IMR-90 (cell line): ENCODE measurements around the gene SCRN2. TPM values are rescaled to one million over a fixed set of nuclear protein-coding genes. Genes with fewer than 3 reads are reported as not detected.

Experiments
- ATAC-seq: fragments of 200-7000 bp; cut with Tn5 transposase; 2 replicates; pipeline ENCODE4 v1.9.1; 2020; ENCODE audit warnings: low read depth, mild to moderate bottlenecking, moderate library complexity
- BruUV-seq: library from RNA; stranded (reverse); fragments of 400-500 nt; replicated peaks from 2 replicates; lab custom pipeline; 2021; lab: Mats Ljungman, UMichigan
- CTCF ChIA-PET: fragments of 300-600 bp; formaldehyde crosslinking; extraction: SDS; loops from one replicate; lab custom pipeline; 2021; ENCODE audit warnings: antibody characterized with exemption; lab: Yijun Ruan, JAX
- POLR2A ChIA-PET: fragments of 300-600 bp; sonication (Branson Sonifier 250); formaldehyde crosslinking; loops from one replicate; lab custom pipeline; 2022; ENCODE audit warnings: antibody characterized with exemption; ENCODE audit not compliant: unreplicated experiment; lab: Charles Lee
- DNase-seq: peaks from one replicate; pipeline ENCODE4 v3.0.0; 2013
- H2AFZ ChIP-seq: replicated peaks from 2 replicates; pipeline ENCODE3; 2013; ENCODE audit warnings: low read length, mild to moderate bottlenecking; ENCODE audit not compliant: poor library complexity
- H2AK5ac ChIP-seq: 2 replicates; pipeline ENCODE4 v1.6.1; 2013; ENCODE audit warnings: low read depth, low read length, inconsistent platforms
- H2AK9ac ChIP-seq: replicated peaks from 2 replicates; pipeline ENCODE3; 2013; ENCODE audit warnings: mild to moderate bottlenecking, low read depth, low read length, moderate library complexity; ENCODE audit not compliant: poor library complexity
- H2BK120ac ChIP-seq: 2 replicates; pipeline ENCODE4 v1.6.1; 2013; ENCODE audit warnings: low read depth, low read length, inconsistent platforms
- H2BK15ac ChIP-seq: 3 replicates; pipeline ENCODE4 v1.6.1; 2013; ENCODE audit warnings: low read depth, low read length, inconsistent platforms
- H2BK20ac ChIP-seq: 2 replicates; pipeline ENCODE4 v1.6.1; 2013; ENCODE audit warnings: low read depth, mild to moderate bottlenecking, inconsistent platforms, low read length, moderate library complexity
- H2BK5ac ChIP-seq: 2 replicates; pipeline ENCODE4 v1.6.1; 2013; ENCODE audit warnings: mild to moderate bottlenecking, low read depth, low read length, inconsistent platforms; ENCODE audit not compliant: poor library complexity, severe bottlenecking
- H3K14ac ChIP-seq: replicated peaks from 2 replicates; pipeline ENCODE4 v1.6.1; 2013; ENCODE audit warnings: low read depth, low read length, inconsistent platforms
- H3K18ac ChIP-seq: 2 replicates; pipeline ENCODE4 v1.6.1; 2013; ENCODE audit warnings: low read depth, low read length, control low read depth
- H3K23ac ChIP-seq: 2 replicates; pipeline ENCODE4 v1.6.1; 2013; ENCODE audit warnings: low read depth, low read length, inconsistent platforms
- H3K27ac ChIP-seq: 2 replicates; pipeline ENCODE4 v1.5.1; 2013; ENCODE audit warnings: mild to moderate bottlenecking, control low read depth, low read length; ENCODE audit not compliant: insufficient read depth
- H3K27me3 ChIP-seq: 2 replicates; pipeline ENCODE4 v1.6.1; 2013; ENCODE audit warnings: low read length; ENCODE audit not compliant: control insufficient read depth, insufficient read depth
- H3K36me3 ChIP-seq: 2 replicates; pipeline ENCODE4 v1.6.1; 2013; ENCODE audit warnings: low read length, mixed read lengths; ENCODE audit not compliant: control insufficient read depth, insufficient read depth
- H3K4ac ChIP-seq: 2 replicates; pipeline ENCODE4 v1.6.1; 2013; ENCODE audit warnings: low read depth, low read length, inconsistent platforms
- H3K4me1 ChIP-seq: 2 replicates; pipeline ENCODE4 v1.6.1; 2013; ENCODE audit warnings: low read length, mixed read lengths; ENCODE audit not compliant: control insufficient read depth, insufficient read depth
- H3K4me2 ChIP-seq: 2 replicates; pipeline ENCODE4 v1.6.1; 2013; ENCODE audit warnings: low read depth, mild to moderate bottlenecking, control low read depth, low read length, moderate library complexity
- H3K4me3 ChIP-seq: 2 replicates; pipeline ENCODE4 v1.5.1; 2013; ENCODE audit warnings: low read depth, mild to moderate bottlenecking, control low read depth, low read length, moderate library complexity; ENCODE audit not compliant: insufficient read depth
- H3K56ac ChIP-seq: 2 replicates; pipeline ENCODE4 v1.6.1; 2013; ENCODE audit warnings: low read length, inconsistent platforms; ENCODE audit not compliant: insufficient read depth; ENCODE audit errors: extremely low read depth
- H3K79me1 ChIP-seq, 2 experiments: 2 replicates each; pipeline ENCODE4 v1.6.1; 2013; ENCODE audit warnings: low read length in 2 of 2, inconsistent platforms in 1 of 2, low read depth in 1 of 2
- H3K9ac ChIP-seq: 2 replicates; pipeline ENCODE4 v1.6.1; 2013; ENCODE audit warnings: low read depth, low read length, control low read depth
- H3K9me1 ChIP-seq: 2 replicates; pipeline ENCODE4 v1.6.1; 2013; ENCODE audit warnings: low read length, inconsistent platforms; ENCODE audit not compliant: insufficient read depth
- H3K9me3 ChIP-seq: 2 replicates; pipeline ENCODE4 v1.6.1; 2013; ENCODE audit warnings: low read length; ENCODE audit not compliant: control insufficient read depth, insufficient read depth
- H4K20me1 ChIP-seq: 2 replicates; pipeline ENCODE4 v1.6.1; 2013; ENCODE audit warnings: low read length, inconsistent platforms; ENCODE audit not compliant: insufficient read depth
- H4K5ac ChIP-seq: 2 replicates; pipeline ENCODE4 v1.6.1; 2013; ENCODE audit warnings: mild to moderate bottlenecking, low read depth, low read length, control low read depth
- H4K8ac ChIP-seq, 2 experiments: 2 replicates each; pipeline ENCODE4 v1.6.1; 2013; ENCODE audit warnings: low read depth in 2 of 2, low read length in 2 of 2, control low read depth in 1 of 2, inconsistent platforms in 1 of 2
- H4K91ac ChIP-seq: 2 replicates; pipeline ENCODE4 v1.6.1; 2013; ENCODE audit warnings: low read depth, low read length, inconsistent platforms; ENCODE audit not compliant: insufficient read depth
- BHLHE40 ChIP-seq: fragments of 150-350 bp; IDR thresholded peaks from 2 replicates; pipeline ENCODE4 v1.6.1; 2016; ENCODE audit warnings: mild to moderate bottlenecking, low read depth, low read length
- CEBPB ChIP-seq: IDR thresholded peaks from 2 replicates; pipeline ENCODE4 v1.6.1; 2012; ENCODE audit warnings: low read depth, low read length, improper control_type of control experiment
- CTCF ChIP-seq: conservative IDR thresholded peaks from 2 replicates; pipeline ENCODE4 v1.5.1; 2012; ENCODE audit warnings: mild to moderate bottlenecking, low read depth, low read length, improper control_type of control experiment
- ELK1 ChIP-seq: fragments of 150-350 bp; IDR thresholded peaks from 2 replicates; pipeline ENCODE4 v1.6.1; 2016; ENCODE audit warnings: low read depth, mild to moderate bottlenecking, low read length, moderate library complexity, borderline replicate concordance
- FOS ChIP-seq: fragments of 150-350 bp; IDR thresholded peaks from 2 replicates; pipeline ENCODE4 v1.6.1; 2016; ENCODE audit warnings: low read depth, low read length
- MAFK ChIP-seq: IDR thresholded peaks from 2 replicates; pipeline ENCODE4 v1.6.1; 2012; ENCODE audit warnings: low read depth, low read length, improper control_type of control experiment
- MXI1 ChIP-seq: IDR thresholded peaks from 2 replicates; pipeline ENCODE4 v1.6.1; 2012; ENCODE audit warnings: low read depth, mild to moderate bottlenecking, low read length, moderate library complexity, borderline replicate concordance
- RCOR1 ChIP-seq: IDR thresholded peaks from 2 replicates; pipeline ENCODE4 v1.6.1; 2012; ENCODE audit warnings: mild to moderate bottlenecking, low read length, improper control_type of control experiment; ENCODE audit not compliant: insufficient replicate concordance
- RFX5 ChIP-seq: IDR thresholded peaks from 2 replicates; pipeline ENCODE4 v1.8.0; 2012; ENCODE audit warnings: low read depth, mild to moderate bottlenecking, low read length, moderate library complexity
- SMC3 ChIP-seq: fragments of 150-350 bp; IDR thresholded peaks from 2 replicates; pipeline ENCODE4 v1.6.1; 2016; ENCODE audit warnings: low read depth, mild to moderate bottlenecking, antibody characterized with exemption, low read length, moderate library complexity
- USF2 ChIP-seq: fragments of 150-350 bp; IDR thresholded peaks from 2 replicates; pipeline ENCODE4 v1.6.1; 2017; ENCODE audit warnings: mild to moderate bottlenecking, antibody characterized with exemption, low read length, low read depth
- WGBS, 2 experiments: methylation state at CpG; one replicate each; pipeline versions ENCODE4 v1.1.5 to v1.1.7; 2013; ENCODE audit warnings: missing lambda C conversion rate in 2 of 2; ENCODE audit not compliant: insufficient read length in 1 of 2; ENCODE audit errors: extremely low coverage in 2 of 2; 5-methylcytosine and 5-hydroxymethylcytosine counted together
- dilution Hi-C: fragments of 300-500 bp; cut with HindIII; formaldehyde crosslinking; loops from one replicate; pipeline ENCODE4 v1.14.3; 2018; ENCODE audit warnings: low sequenced_read_pairs; ENCODE audit not compliant: unreplicated experiment
- in situ Hi-C: fragments of 300-500 bp; cut with MboI; formaldehyde crosslinking; loops from 3 replicates; pipeline ENCODE4 v1.14.3; 2019; ENCODE audit warnings: low sequenced_read_pairs, inconsistent platforms, mixed read lengths
- intact Hi-C: fragments of 100-400 bp; cut with micrococcal nuclease; formaldehyde crosslinking; loops from 2 replicates; pipeline ENCODE4 v1.10.0; 2022
- polyA plus RNA-seq, 3 experiments: library from polyadenylated mRNA; depleted of rRNA; stranded (reverse); fragments of >200 nt; gene quantifications; 2 replicates each; pipeline ENCODE4 v1.2.3, GENCODE V29; 2012; ENCODE audit warnings: low replicate concordance in 1 of 3
- total RNA-seq: library from RNA; depleted of rRNA; stranded (reverse); fragments of >200 nt; gene quantifications from 2 replicates; pipeline ENCODE4 v1.2.3, GENCODE V29; 2012

The SCRN2 gene
- total and polyA plus RNA-seq, 2 of the 4 experiments (the other 2 are of a cell fraction) = 17.2 to 31.0 TPM

- no peak overlapping the region for H3K14ac ChIP-seq
- no peak overlapping the region for H4K5ac ChIP-seq
- ATAC-seq (no peak), DNase-seq (no peak)
- H3K27ac ChIP-seq = no peak overlapping the region
- ChIA-PET POLR2A (no interaction called here), CTCF (no interaction called here)
- H3K4ac ChIP-seq = no peak overlapping the region
- H3K79me1 ChIP-seq = no peaks in the 10 kb centered on the region
- H3K4me2 ChIP-seq = no peak overlapping the region
- no peak overlapping the region for H3K23ac ChIP-seq
- H3K18ac ChIP-seq = no peak overlapping the region
- no peak overlapping the region for H2BK5ac ChIP-seq
- BruUV-seq = no TSS peak
- H3K27me3 ChIP-seq = peaks cover 34% of the 10 kb centered on the region
- no peak overlapping the region for H2AFZ ChIP-seq
- no peak overlapping the region for H2AK9ac ChIP-seq
- WGBS, 2 experiments = no CpG with 5 or more reads among the region's 5 CpGs
- H3K9me1 ChIP-seq = no peaks in the 10 kb centered on the region
- no peak overlapping the region for H2AK5ac ChIP-seq
- H3K56ac ChIP-seq = no peak overlapping the region
- no peak overlapping the region for H4K8ac ChIP-seq
- H3K9ac ChIP-seq = no peak overlapping the region
- no peak overlapping the region for H2BK120ac ChIP-seq
- no peaks in the 10 kb centered on the region for H3K4me1 ChIP-seq
- TF ChIP-seq CEBPB (no peak), MXI1 (no peak), MAFK (no peak), USF2 (no peak), CTCF (no peak), BHLHE40 (no peak), FOS (no peak), RFX5 (no peak), ELK1 (no peak), SMC3 (no peak), RCOR1 (no peak)
- in situ Hi-C loops (no loop called here), intact Hi-C loops (no loop called here), dilution Hi-C loops (no loop called here)
- no peak overlapping the region for H3K4me3 ChIP-seq
- H3K36me3 ChIP-seq = peaks cover 17% of the 10 kb centered on the region
- no peaks in the 10 kb centered on the region; the same call in none of the 2 replicates for H4K20me1 ChIP-seq
- no peaks in the 10 kb centered on the region for H3K9me3 ChIP-seq
- H2BK15ac ChIP-seq = no peak overlapping the region
- no peak overlapping the region for H2BK20ac ChIP-seq
- no peak overlapping the region for H4K91ac ChIP-seq
Observed at GRCh38 chr17:47803201-47803600, 37.9 kb downstream of the SCRN2 start.
